ENCODE measurements around the gene SFT2D2. TPM values are rescaled to one million over a fixed set of nuclear protein-coding genes. Genes with fewer than 3 reads are reported as not detected.

SFT2D2 gene
- total and polyA plus RNA-seq, 2 of the 8 experiments (the other 6 are each of a cell fraction or from before 2014, with no cell fraction given) = 9.0 to 29.0 TPM

DNA sequence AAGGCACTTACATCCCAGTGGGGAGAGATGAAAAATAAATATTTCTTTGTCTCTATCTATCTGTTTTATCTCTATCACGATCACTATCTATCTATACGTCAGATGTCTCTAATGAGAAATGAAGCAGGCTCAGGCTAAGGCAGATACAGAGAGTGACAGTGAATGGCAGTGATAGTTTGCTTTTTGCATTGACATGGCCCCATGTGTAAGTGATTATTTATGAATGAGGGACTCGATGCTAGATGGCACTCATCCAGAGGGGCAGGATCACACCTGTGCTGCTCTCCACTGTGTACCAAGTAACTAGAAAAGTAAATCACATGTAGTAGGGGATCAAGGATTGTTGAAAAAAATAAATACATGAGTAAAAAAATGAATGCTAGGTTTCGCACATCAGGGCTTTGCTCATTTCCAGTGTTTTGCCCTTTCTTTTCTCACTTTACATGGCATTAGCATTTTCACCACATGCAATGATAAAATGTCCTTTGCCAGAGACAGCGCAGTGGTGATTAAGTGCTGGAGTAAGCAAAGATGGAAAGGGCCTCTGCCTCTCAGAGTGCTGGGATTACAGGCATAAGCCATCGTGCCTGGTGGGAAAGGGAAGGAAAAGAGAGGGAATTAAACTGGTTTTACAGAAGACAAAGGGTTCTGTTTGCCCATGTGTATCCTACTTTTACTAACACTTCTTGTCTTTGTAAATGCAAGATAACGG, 71.4 kb downstream of the SFT2D2 start:
- Histone ChIP-seq H3K27ac (ENCODE audit: low read depth, low read length) (no peak overlapping the region), H3K79me1 (ENCODE audit: low read depth, low read length) (no peaks in the 10 kb centered on the region; the same call in 1 of the 2 replicates), H2BK15ac (ENCODE audit: low read length) (no peak overlapping the region), H4K5ac (ENCODE audit: insufficient read length, low read depth, low read length) (no peak overlapping the region), H2BK120ac (replicated peaks; ENCODE audit: low read depth, low read length) (no peak overlapping the region), H2BK20ac (ENCODE audit: low read length) (no peak overlapping the region), H3K4ac (replicated peaks; ENCODE audit: insufficient read length, low read depth, low read length) (no peak overlapping the region), H3K23me2 (ENCODE audit: low read depth, low read length) (no peaks in the 10 kb centered on the region), H2AFZ (ENCODE audit: low read length) (no peak overlapping the region), H2AK5ac (ENCODE audit: low read depth, low read length) (no peak overlapping the region), H3K14ac (ENCODE audit: insufficient read length) (no peak overlapping the region), H4K20me1 (replicated peaks in 1 of 2; ENCODE audit: control insufficient read depth in 1 of 2, insufficient read depth in 2 of 2, low read length in 2 of 2) (no peaks in the 10 kb centered on the region), H3K18ac (ENCODE audit: extremely low read depth, low read length) (no peak overlapping the region), H4K8ac (ENCODE audit: extremely low read depth, insufficient read depth, low read length) (no peak overlapping the region), H3K9me3 (ENCODE audit: insufficient read depth in 2 of 2, low read depth in 1 of 2, low read length in 1 of 2) (no peaks in the 10 kb centered on the region), H3K27me3 (replicated peaks in 1 of 4; ENCODE audit: control insufficient read depth in 3 of 4, extremely low read depth in 1 of 4, insufficient read depth in 3 of 4, low read length in 3 of 4) (no peaks in the 10 kb centered on the region), H3K4me1 (replicated peaks in 1 of 4; ENCODE audit: control insufficient read depth in 3 of 4, insufficient read depth in 4 of 4, low read length in 3 of 4) (peaks cover 0 to 2% (median 0%) of the 10 kb centered on the region in 4 experiments; a peak in 1 of 7 replicates), H3K79me2 (ENCODE audit: control insufficient read depth in 1 of 2, insufficient read depth in 2 of 2, low read length in 2 of 2) (no peaks in the 10 kb centered on the region), H3K23ac (ENCODE audit: insufficient read length) (no peak overlapping the region), H3K9ac (replicated peaks in 1 of 4; ENCODE audit: extremely low read depth in 1 of 4, low read depth in 3 of 4, low read length in 3 of 4) (no peak overlapping the region; a peak in 1 of 7 replicates), H3K4me2 (ENCODE audit: insufficient read depth in 1 of 2, low read depth in 2 of 2, low read length in 2 of 2) (no peak overlapping the region), H4K91ac (replicated peaks; ENCODE audit: insufficient read length, low read length) (no peak overlapping the region), H3K36me3 (ENCODE audit: control insufficient read depth in 2 of 4, insufficient read depth in 4 of 4, low read length in 3 of 4) (no peaks in the 10 kb centered on the region), H2BK12ac (ENCODE audit: low read depth, low read length) (no peak overlapping the region), H3K56ac (replicated peaks; ENCODE audit: insufficient read length, low read depth, low read length) (no peak overlapping the region), H2BK5ac (ENCODE audit: low read depth, low read length) (no peak overlapping the region), H3K4me3 (ENCODE audit: extremely low read depth in 1 of 4, insufficient read depth in 2 of 4, low read depth in 3 of 4, low read length in 4 of 4) (no peak overlapping the region)
- WGBS, 2 experiments (ENCODE audit: extremely low coverage in 1 of 2, insufficient coverage in 1 of 2, insufficient read length in 1 of 2, insufficient replicate concordance in 2 of 2, low coverage in 1 of 2, low lambda C conversion rate in 2 of 2, missing lambda C conversion rate in 1 of 2) = 87% methylated on average over 7 of the region's 7 CpGs; no CpG with 5 or more reads in 1 of the 2 experiments
- FAIRE-seq (no peak), DNase-seq (ENCODE audit: low read depth in 1 of 2, low spot score in 2 of 2) (no peak)
- ChIA-PET POLR2A (ENCODE audit: partially characterized antibody) (no interaction called here), CTCF (ENCODE audit: partially characterized antibody) (no interaction called here)
- TF ChIP-seq HDAC2 (IDR thresholded peaks at IDR 0.05; ENCODE audit: borderline replicate concordance in 1 of 2, low read depth in 2 of 2, low read length in 2 of 2) = no peak
- TF ChIP-seq RFX5 (IDR thresholded peaks at IDR 0.05; ENCODE audit: borderline replicate concordance, low read depth, low read length) = no peak

Data from H1 (cell line).